H9 (cell line): Measurements from ENCODE around the gene CASQ1. TPM values are rescaled to one million over a fixed set of nuclear protein-coding genes. Genes with fewer than 3 reads are reported as not detected.

ENCODE experiments used
- DNase-seq: peaks from one replicate; pipeline ENCODE4 v3.0.0-alpha.2; 2017
- H2AFZ ChIP-seq: one replicate; pipeline ENCODE4 v1.6.1; 2013; ENCODE audit warnings: mild to moderate bottlenecking, low read length, control low read depth, moderate library complexity
- H2AK5ac ChIP-seq: 2 replicates; pipeline ENCODE4 v1.6.1; 2013; ENCODE audit warnings: low read length, control low read depth, mixed read lengths; ENCODE audit not compliant: insufficient read length
- H2BK120ac ChIP-seq: one replicate; pipeline ENCODE4 v1.6.1; 2013; ENCODE audit warnings: low read depth, mild to moderate bottlenecking, low read length, control low read depth, inconsistent platforms; ENCODE audit not compliant: poor library complexity, severe bottlenecking
- H2BK12ac ChIP-seq: 2 replicates; pipeline ENCODE4 v1.6.1; 2013; ENCODE audit warnings: low read length, control low read depth, mixed read lengths, low read depth; ENCODE audit not compliant: insufficient read length
- H2BK15ac ChIP-seq: 2 replicates; pipeline ENCODE4 v1.6.1; 2013; ENCODE audit warnings: low read depth, low read length, control low read depth
- H2BK20ac ChIP-seq: one replicate; pipeline ENCODE4 v1.6.1; 2013; ENCODE audit warnings: low read depth, mild to moderate bottlenecking, low read length, control low read depth, inconsistent platforms; ENCODE audit not compliant: poor library complexity, severe bottlenecking
- H2BK5ac ChIP-seq: 2 replicates; pipeline ENCODE4 v1.6.1; 2013; ENCODE audit warnings: low read length, control low read depth, mixed read lengths; ENCODE audit not compliant: insufficient read length
- H3K14ac ChIP-seq: 2 replicates; pipeline ENCODE4 v1.6.1; 2013; ENCODE audit warnings: low read length, control low read depth; ENCODE audit not compliant: insufficient read depth
- H3K18ac ChIP-seq: 2 replicates; pipeline ENCODE4 v1.6.1; 2013; ENCODE audit warnings: low read depth, mild to moderate bottlenecking, mixed read lengths, low read length, control low read depth; ENCODE audit not compliant: insufficient read length
- H3K23ac ChIP-seq: 2 replicates; pipeline ENCODE4 v1.6.1; 2013; ENCODE audit warnings: low read length, control low read depth, mixed read lengths, low read depth; ENCODE audit not compliant: insufficient read length
- H3K23me2 ChIP-seq: 2 replicates; pipeline ENCODE4 v1.6.1; 2013; ENCODE audit warnings: low read depth, mild to moderate bottlenecking, mixed read lengths, low read length, control low read depth; ENCODE audit not compliant: insufficient read length, poor library complexity, severe bottlenecking
- H3K27ac ChIP-seq: 2 replicates; pipeline ENCODE4 v1.5.1; 2013; ENCODE audit warnings: low read length, control low read depth, mixed read lengths, low read depth; ENCODE audit not compliant: insufficient read length
- H3K27me3 ChIP-seq: 2 replicates; pipeline ENCODE4 v1.6.1; 2013; ENCODE audit warnings: low read length, control low read depth, inconsistent platforms; ENCODE audit not compliant: insufficient read depth
- H3K4ac ChIP-seq: 2 replicates; pipeline ENCODE4 v1.6.1; 2013; ENCODE audit warnings: low read depth, mild to moderate bottlenecking, control low read depth, inconsistent platforms, low read length, moderate library complexity
- H3K4me1 ChIP-seq: 2 replicates; pipeline ENCODE4 v1.6.1; 2013; ENCODE audit warnings: low read length, control low read depth, inconsistent platforms; ENCODE audit not compliant: insufficient read depth
- H3K4me2 ChIP-seq: 2 replicates; pipeline ENCODE4 v1.6.1; 2013; ENCODE audit warnings: low read length, control low read depth, mixed read lengths; ENCODE audit not compliant: insufficient read length, insufficient read depth
- H3K56ac ChIP-seq: 2 replicates; pipeline ENCODE4 v1.6.1; 2013; ENCODE audit warnings: low read depth, mild to moderate bottlenecking, mixed read lengths, low read length, control low read depth; ENCODE audit not compliant: insufficient read length
- H3K79me1 ChIP-seq: 2 replicates; pipeline ENCODE4 v1.6.1; 2013; ENCODE audit warnings: low read depth, mild to moderate bottlenecking, moderate library complexity, low read length, control low read depth, inconsistent platforms; ENCODE audit not compliant: insufficient read depth, poor library complexity, severe bottlenecking
- H3K79me2 ChIP-seq: 2 replicates; pipeline ENCODE4 v1.6.1; 2013; ENCODE audit warnings: low read length, control low read depth, inconsistent platforms; ENCODE audit not compliant: insufficient read depth
- H3K9ac ChIP-seq: 2 replicates; pipeline ENCODE4 v1.6.1; 2013; ENCODE audit warnings: low read length, control low read depth, mixed read lengths; ENCODE audit not compliant: insufficient read length; ENCODE audit errors: extremely low read depth
- H3K9me3 ChIP-seq: one replicate; pipeline ENCODE4 v1.6.1; 2013; ENCODE audit warnings: low read depth, low read length, inconsistent platforms; ENCODE audit not compliant: control insufficient read depth
- H3T11ph ChIP-seq: one replicate; pipeline ENCODE4 v1.6.1; 2013; ENCODE audit warnings: mild to moderate bottlenecking, low read length, control low read depth, inconsistent platforms
- H4K20me1 ChIP-seq: one replicate; pipeline ENCODE4 v1.6.1; 2013; ENCODE audit not compliant: control insufficient read depth, insufficient read length, insufficient read depth
- H4K5ac ChIP-seq: 2 replicates; pipeline ENCODE4 v1.6.1; 2013; ENCODE audit warnings: low read depth, mild to moderate bottlenecking, mixed read lengths, low read length, control low read depth; ENCODE audit not compliant: insufficient read length
- H4K8ac ChIP-seq: replicated peaks from 2 replicates; pipeline ENCODE4 v1.6.1; 2013; ENCODE audit warnings: low read length, control low read depth, mixed read lengths, low read depth; ENCODE audit not compliant: insufficient read length
- H4K91ac ChIP-seq: 2 replicates; pipeline ENCODE4 v1.6.1; 2013; ENCODE audit warnings: low read depth, mild to moderate bottlenecking, moderate library complexity, mixed read lengths, low read length, control low read depth; ENCODE audit not compliant: insufficient read length
- H3K27ac Mint-ChIP-seq, 3 experiments: 2 replicates in 2 of 3; 3 replicates in 1 of 3; pipeline ENCODE4 v1.8.0; 2020 to 2021; ENCODE audit warnings: mixed read lengths in 3 of 3, mild to moderate bottlenecking in 1 of 3, moderate library complexity in 1 of 3
- H3K27me3 Mint-ChIP-seq: 2 replicates; pipeline ENCODE4 v1.8.0; 2021; ENCODE audit warnings: low read depth, mild to moderate bottlenecking, moderate library complexity, mixed read lengths
- H3K36me3 Mint-ChIP-seq, 3 experiments: 2 replicates in 2 of 3; 3 replicates in 1 of 3; pipeline ENCODE4 v1.8.0; 2020 to 2021; ENCODE audit warnings: low read depth in 3 of 3, mixed read lengths in 3 of 3; ENCODE audit not compliant: insufficient read depth in 1 of 3
- H3K4me1 Mint-ChIP-seq, 2 experiments: 2 replicates each; pipeline ENCODE4 v1.8.0; 2020; ENCODE audit warnings: mixed read lengths in 2 of 2
- H3K4me3 Mint-ChIP-seq, 2 experiments: 2 replicates in 1 of 2; 3 replicates in 1 of 2; pipeline ENCODE4 v1.8.0; 2020 to 2021; ENCODE audit warnings: mild to moderate bottlenecking in 2 of 2, mixed read lengths in 2 of 2, moderate library complexity in 1 of 2
- H3K9me3 Mint-ChIP-seq, 2 experiments: 2 replicates in 1 of 2; 3 replicates in 1 of 2; pipeline ENCODE4 v1.8.0; 2020; ENCODE audit warnings: mild to moderate bottlenecking in 2 of 2, mixed read lengths in 2 of 2, moderate library complexity in 1 of 2
- WGBS: extraction: QIAGEN DNeasy Blood & Tissue Kit; methylation state at CpG from one replicate; pipeline ENCODE4 v1.1.7; 2013; ENCODE audit warnings: missing lambda C conversion rate, low lambda C conversion rate, mixed read lengths; ENCODE audit not compliant: insufficient read length; ENCODE audit errors: extremely low coverage; 5-methylcytosine and 5-hydroxymethylcytosine counted together
- total RNA-seq: library from RNA; stranded (reverse); gene quantifications from 2 replicates; pipeline ENCODE4 v1.2.1, GENCODE V29; 2021
- TF ChIP-seq, protein P1 (sequence below): fragments of 200-600 bp; sonication (generic); conservative IDR thresholded peaks from 3 replicates; pipeline ENCODE4 v1.8.0; 2021; ENCODE audit warnings: antibody characterized with exemption, mild to moderate bottlenecking

Gene CASQ1
- total RNA-seq, 1 experiment from 2014 or later: 0.55 TPM

DNA sequence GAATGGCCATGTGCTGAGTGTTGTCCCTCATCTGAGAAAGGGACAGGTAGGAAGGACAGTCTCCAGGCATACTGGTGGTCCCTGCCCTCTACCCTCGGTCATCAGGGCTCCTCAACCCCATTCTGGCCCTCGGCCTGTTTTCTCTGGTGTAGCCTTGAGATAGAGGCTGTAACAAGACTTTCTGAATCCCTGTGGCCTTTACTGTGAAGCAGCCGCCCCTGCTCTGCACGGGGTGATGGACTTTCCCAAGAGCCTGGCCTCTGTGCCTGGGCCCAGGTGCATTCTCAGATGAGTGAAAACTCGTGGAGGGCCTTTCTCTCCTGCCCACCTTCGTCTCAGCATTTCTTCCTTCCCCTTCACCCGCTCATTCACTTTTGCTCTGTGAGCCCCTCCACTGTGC is 3.0 kb upstream of the CASQ1 start:
- Histone ChIP-seq H3K4ac (no peak overlapping the region), H2BK20ac (no peak overlapping the region), H2BK120ac (no peak overlapping the region), H3K79me1 (no peaks in the 10 kb centered on the region), H2BK15ac (no peak overlapping the region), H4K91ac (no peak overlapping the region), H3K27ac (no peak overlapping the region), H3K9ac (no peak overlapping the region), H3K4me2 (no peak overlapping the region), H3K23ac (no peak overlapping the region), H3K27me3 (no peaks in the 10 kb centered on the region), H3K9me3 (no peaks in the 10 kb centered on the region), H3K56ac (no peak overlapping the region), H4K20me1 (no peaks in the 10 kb centered on the region), H4K8ac (no peak overlapping the region), H4K5ac (no peak overlapping the region), H2AK5ac (no peak overlapping the region), H3K4me1 (peaks cover under 1% of the 10 kb centered on the region; the same call in 1 of the 2 replicates), H2BK12ac (no peak overlapping the region), H3K18ac (no peak overlapping the region), H3K79me2 (no peaks in the 10 kb centered on the region), H2AFZ (no peak overlapping the region), H2BK5ac (no peak overlapping the region), H3K23me2 (no peaks in the 10 kb centered on the region), H3T11ph (no peak overlapping the region), H3K14ac (no peak overlapping the region)
- TF ChIP-seq, protein P1, sequence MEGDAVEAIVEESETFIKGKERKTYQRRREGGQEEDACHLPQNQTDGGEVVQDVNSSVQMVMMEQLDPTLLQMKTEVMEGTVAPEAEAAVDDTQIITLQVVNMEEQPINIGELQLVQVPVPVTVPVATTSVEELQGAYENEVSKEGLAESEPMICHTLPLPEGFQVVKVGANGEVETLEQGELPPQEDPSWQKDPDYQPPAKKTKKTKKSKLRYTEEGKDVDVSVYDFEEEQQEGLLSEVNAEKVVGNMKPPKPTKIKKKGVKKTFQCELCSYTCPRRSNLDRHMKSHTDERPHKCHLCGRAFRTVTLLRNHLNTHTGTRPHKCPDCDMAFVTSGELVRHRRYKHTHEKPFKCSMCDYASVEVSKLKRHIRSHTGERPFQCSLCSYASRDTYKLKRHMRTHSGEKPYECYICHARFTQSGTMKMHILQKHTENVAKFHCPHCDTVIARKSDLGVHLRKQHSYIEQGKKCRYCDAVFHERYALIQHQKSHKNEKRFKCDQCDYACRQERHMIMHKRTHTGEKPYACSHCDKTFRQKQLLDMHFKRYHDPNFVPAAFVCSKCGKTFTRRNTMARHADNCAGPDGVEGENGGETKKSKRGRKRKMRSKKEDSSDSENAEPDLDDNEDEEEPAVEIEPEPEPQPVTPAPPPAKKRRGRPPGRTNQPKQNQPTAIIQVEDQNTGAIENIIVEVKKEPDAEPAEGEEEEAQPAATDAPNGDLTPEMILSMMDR: no peak
- Mint-ChIP-seq H3K36me3 (no peaks in the 10 kb centered on the region; a peak in 1 of 7 replicates), H3K4me3 (no peak overlapping the region), H3K4me1 (peaks cover 9 to 11% of the 10 kb centered on the region in 2 experiments; a peak in 3 of 4 replicates), H3K27ac (no peak overlapping the region), H3K9me3 (no peaks in the 10 kb centered on the region), H3K27me3 (peaks cover 24% of the 10 kb centered on the region)
- DNase-seq: no peak
- whole genome bisulfite sequencing: no CpG with 5 or more reads among the region's 7 CpGs
